ENCODE data around the gene PDGFRB.

The PDGFRB gene

GRCh38 chr5:150181766-150182545 lies 26.3 kb upstream of the PDGFRB start:
- DNase-seq, result no peak

DNA sequence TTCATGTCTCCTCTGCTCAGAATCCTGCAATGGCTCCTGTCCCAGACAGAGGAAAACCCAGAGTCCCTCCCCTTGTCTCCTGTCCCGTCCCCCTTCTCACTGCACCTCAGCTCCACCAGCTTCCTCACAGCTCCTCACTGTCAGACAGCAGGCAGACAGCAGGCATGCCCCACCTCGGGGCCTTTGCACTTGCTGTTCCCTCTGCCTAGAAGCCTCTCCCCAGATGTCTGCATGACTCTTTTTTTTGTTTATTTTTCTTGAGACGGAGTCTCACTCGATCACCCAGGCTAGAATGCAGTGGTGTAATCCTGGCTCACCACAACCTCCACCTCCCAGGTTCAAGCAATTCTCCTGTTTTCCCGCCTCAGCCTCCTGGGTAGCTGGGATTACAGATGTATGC lies 25.4 kb upstream of the PDGFRB start:
- no peak for DNase-seq

DNA sequence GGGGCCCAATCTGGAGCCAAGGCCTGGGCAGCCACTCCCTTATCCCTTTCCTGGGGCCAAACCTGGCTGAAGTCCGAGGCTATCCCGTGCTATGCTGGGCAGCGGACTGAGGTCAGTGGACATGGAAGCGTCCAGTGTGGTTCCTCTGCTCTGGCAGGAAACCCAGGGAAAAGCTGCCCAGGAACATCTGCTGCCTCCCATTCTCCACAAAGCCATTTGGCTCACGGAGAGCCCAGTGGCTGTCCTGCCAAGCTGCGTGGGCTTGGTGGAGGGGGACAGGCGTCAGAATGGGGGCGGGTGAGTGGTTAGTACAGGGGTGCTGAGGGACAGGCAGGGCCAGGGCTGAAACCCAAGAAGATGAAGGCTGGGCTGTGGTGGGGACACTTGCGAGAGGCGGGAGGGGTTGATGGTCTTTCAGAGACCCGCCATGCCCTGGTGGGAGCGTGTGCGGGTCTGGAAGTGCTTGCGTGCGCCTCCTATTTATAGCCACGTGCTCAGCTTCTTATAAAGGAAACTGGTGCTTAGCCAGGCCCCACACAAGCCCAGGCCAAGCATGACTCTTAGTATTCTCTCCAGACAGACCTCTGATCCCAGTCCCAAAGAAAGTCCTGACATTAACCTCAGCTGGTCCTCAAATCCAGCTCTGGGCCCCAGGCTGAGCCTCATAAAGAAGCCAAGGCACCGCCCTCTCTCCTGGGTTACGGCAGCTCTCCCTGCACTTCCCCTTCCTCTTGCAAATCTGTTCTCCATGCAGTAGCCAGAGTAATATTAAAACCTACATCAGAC lies 24.8 kb upstream of the PDGFRB start:
- no peak for DNase-seq

DNA sequence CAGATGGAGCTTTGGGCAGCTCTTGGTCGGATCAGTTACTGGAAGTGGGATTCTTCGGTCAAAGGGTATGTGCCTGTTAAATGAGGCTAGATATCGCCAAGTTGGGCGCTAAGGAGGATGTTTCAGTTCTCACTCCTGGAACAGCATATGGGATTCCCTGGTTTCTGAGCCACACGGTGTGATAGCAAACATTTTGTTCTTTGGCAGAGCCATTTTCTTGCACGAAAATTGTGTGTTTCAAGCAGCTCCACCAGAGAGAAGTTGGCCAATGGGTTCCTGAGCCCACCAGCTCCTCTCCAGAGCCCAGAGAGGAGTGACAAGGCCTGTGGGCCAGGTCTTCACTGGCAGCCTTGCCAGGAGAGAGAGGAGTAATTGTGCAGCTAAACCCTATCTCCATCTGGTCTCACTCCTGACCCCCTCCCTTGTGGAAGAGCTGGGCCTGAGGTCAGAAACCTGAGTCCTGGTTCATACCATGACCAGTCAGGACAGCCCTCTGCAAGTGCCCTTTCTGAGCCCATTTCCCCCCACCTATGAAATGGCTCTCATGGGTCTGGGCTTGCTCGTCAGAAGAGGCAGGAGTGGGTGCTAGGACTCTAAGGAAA lies 23.5 kb upstream of the PDGFRB start:
- no peak for DNase-seq

GRCh38 chr5:150178262-150178661 lies 22.6 kb upstream of the PDGFRB start:
- DNase-seq, result no peak

GRCh38 chr5:150177721-150178120 lies 22.1 kb upstream of the PDGFRB start:
- DNase-seq, result no peak

GRCh38 chr5:150176745-150177477 lies 21.3 kb upstream of the PDGFRB start:
- no peak for DNase-seq

DNA sequence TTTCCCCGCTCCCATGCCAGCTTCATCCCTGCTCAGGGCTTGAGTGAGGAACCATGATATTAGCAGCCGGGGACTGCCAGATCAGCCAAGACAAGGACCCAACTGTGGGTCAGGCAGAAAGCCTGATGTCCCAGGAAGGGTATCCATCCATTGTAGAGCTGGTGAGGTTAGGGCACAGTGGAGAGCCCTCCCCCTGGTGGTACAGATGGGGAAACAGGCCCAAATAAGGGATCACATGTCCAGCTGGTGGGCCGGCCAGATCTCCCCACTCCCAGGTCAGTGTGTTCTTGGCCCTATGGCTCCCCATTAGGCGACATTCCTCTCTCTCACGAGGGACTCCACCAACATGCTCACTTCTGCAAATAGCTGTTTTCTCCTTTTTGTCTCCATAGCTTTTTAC lies 19.9 kb upstream of the PDGFRB start:
- DNase-seq, result no peak

DNA sequence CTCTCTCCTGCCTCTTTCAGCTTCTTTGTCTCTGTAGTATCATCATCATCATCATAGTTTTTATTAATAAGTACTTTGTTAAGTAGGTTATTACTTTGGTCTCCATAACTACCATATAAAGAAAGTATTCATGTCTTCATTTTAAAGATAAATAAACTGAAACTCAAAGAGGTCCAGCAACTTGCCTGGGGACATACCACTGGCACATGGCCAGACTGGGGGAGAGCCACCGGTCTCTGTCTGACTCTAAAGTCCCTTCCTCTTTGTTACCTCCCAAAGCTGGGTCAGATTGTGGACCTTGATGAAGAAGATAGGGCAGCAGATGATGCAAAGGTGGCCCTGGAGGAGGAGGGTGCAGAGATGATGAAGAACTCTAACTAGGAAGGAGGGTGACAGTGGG lies 19.4 kb upstream of the PDGFRB start:
- DNase-seq, result no peak

DNA sequence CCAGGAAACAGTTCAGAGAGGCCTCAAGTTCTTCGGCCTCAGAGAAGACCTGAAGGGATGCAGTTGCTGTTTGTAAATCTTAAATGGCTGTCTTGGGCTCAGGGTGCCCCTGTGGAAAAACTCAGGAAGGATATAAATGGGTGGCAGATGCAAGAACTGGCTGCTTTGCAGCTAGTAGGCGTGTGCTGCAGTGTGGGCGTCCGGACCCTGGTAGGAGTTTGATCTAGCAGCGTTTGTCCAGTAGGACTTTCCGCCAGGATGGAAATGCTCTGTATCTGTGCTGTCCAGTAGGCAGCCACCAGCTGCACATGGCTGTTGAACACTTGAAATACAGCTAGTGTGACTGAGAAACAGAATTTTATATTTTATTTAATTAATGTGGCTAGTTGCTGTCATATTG lies 18.6 kb upstream of the PDGFRB start:
- DNase-seq, result no peak

DNA sequence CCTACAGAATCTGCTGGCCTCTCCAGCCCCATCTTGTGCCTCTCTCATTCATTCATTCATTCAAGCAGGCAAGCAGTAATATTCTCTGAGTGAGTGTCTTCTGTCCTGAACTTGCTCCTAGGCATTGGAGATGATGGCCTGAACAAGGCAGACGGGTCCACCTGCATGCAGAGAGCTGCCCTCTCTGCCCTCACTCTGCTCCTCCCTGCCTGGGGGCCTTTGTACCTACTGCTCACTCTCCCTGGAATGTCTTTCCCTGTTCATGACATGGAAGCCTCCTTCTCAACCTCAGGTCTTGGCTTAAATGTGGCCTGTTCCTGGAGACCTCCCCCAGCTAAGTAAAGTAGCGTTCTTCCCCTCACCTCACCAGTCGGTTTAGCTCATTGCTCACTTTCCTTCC lies 17.5 kb upstream of the PDGFRB start:
- no peak for DNase-seq

GRCh38 chr5:150172556-150172955 lies 16.9 kb upstream of the PDGFRB start:
- DNase-seq, result no peak

DNA sequence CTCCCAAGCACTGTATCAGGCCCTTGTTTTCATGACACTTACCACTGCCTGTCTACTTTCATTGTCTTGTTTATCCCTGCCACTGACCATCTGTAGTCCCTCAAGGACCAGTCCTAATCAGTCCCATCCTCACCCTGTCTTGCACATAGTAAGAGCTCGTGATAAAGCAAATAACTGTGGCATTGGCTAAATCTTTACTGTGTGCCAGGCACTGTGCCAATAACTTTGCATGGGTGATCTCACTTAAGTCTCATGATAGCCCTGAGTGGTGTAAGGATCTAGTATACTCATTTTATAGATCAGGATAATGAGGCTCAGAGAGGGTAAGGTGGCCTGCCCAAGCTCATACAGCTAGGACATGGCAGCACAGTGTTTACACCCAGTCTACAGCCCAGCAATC lies 16.5 kb upstream of the PDGFRB start:
- no peak for DNase-seq

DNA sequence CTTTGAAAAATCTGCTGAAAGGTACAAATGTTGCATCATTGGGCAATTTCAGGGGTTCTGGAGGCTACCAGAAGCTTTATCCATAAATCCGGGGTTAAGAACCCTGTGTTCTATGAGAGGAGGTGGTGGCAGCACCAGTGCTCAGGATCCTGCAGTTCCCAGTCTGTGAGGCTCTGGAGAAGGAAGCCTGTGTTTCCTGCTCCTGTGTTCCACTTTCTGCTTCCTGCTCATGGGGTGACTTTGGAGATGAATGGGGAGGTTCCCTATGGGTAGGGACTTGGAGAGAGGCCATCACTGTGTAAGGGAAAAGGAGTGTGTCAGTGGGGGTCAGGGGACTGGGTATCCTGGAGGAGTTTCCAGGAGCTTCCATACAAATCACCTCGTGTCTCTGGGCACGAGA lies 13.2 kb upstream of the PDGFRB start:
- DNase-seq, result no peak

DNA sequence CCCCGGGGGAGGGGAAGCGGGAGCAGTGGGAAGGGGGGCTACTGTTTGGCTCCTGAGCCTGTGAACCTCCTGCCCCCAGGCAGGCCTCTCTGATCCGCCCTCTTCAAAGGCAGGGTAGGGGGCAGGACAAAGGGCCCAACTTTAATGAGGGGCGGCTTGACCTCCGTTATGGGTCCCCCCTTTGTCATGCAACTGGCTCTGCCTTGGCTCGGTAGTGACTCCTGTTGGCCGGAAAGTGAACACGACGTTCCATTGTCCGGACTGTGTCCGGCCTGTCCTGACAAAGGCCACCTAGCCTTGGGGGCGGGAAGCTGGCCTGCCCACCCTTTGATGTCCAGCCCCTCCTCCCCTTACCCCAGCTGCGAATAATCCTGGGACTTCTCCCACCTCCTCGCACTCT lies 12.3 kb upstream of the PDGFRB start:
- DNase-seq, result no peak

DNA sequence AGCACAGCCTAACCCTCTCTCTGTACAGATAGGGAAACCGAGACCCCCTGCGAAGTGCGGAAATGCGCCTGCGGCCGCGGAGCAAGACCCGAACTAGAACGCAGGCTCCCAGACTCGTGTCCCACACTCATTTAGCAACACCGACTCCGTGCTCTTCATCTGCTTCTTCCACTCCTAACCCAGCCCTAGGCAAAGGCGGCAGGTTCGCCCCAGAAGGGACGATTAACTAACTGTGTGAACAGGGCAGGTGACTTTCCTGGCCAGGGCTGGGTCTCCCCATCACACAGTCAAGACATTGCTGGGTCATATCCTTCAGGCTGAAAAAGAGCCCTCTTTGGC lies 11.8 kb upstream of the PDGFRB start:
- no peak for DNase-seq

DNA sequence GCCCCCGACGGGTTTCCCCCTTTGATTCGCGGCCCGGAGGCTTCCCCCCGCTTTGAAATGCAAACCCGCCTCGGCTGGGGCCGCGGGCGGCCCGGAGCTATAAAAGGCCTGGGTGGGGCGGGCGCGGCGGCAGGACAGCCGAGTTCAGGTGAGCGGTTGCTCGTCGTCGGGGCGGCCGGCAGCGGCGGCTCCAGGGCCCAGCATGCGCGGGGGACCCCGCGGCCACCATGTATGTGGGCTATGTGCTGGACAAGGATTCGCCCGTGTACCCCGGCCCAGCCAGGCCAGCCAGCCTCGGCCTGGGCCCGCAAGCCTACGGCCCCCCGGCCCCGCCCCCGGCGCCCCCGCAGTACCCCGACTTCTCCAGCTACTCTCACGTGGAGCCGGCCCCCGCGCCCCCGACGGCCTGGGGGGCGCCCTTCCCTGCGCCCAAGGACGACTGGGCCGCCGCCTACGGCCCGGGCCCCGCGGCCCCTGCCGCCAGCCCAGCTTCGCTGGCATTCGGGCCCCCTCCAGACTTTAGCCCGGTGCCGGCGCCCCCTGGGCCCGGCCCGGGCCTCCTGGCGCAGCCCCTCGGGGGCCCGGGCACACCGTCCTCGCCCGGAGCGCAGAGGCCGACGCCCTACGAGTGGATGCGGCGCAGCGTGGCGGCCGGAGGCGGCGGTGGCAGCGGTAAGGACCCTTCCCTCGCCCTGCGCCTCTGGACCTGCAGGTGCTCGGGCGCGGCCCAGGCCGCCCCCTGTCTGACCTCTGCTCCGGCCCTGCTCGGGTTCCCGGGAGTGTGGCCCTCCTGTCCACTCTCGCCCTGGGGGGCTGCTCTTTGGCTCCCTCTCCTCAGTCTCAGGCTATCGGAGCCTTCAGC lies 11.2 kb upstream of the PDGFRB start, which contains the start of gene CDX1:
Gene CDX1 (plus strand): TSS at position 129 of the 862 bp plus-strand sequence. CDS start 99 bp downstream, at position 228.
- no peak for DNase-seq

DNA sequence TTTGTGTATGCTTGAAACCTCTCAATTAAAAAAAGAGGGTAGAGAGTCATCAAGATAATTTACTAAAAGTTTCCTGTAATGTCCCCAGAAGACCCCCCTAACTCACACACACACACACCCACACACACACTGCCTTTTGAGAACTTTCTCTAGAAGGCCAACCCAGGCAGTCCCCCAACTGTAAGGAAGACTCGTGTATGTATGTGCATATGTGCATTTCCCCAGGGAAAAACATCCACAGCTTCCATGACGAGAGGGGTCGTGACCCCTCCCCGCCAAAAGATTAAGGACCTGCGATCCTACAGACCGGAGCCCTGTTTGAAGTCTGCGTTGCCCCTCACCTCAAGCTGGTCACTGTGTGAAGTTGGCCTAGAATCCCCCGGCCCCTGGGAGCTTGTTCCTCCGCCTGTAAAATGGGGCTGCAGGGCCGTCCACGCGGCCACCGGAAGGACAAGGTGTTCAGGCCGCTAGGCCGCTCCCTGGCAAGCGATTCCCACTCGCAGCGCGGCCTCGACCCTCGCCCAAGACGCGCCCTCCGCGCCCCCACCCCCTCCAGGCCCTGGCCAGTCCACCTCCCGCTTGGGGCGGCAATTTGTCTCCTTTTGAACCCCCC lies 10.5 kb upstream of the PDGFRB start:
- no peak for DNase-seq

GRCh38 chr5:150164211-150164980 lies 8.8 kb upstream of the PDGFRB start:
- DNase-seq, result no peak

DNA sequence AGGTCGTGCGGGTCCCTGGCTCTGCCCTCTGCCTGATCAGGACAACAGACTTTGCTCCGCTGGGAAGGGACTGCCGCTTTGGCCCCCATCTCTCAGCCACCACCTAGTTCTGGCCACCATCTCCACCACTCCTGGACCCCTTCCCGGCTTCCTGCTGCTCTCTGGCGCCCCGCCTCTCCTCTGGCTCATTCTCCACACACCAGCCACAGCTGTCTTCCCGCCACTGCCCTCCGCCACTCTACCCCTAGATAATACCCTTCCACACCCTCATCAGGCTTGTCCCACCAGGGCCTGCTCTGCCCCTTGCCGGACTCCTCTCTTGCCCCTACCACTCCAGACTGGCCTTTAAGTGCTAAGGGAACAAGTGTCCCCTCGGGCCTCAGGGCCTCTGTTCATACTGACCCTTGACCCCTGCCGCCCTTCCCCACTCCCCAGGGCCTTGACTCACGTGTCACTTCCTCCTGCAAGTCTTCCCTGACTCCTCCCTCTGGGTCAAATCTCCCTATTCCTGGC lies 8.0 kb upstream of the PDGFRB start:
- DNase-seq, result no peak

GRCh38 chr5:150163035-150163434 lies 7.4 kb upstream of the PDGFRB start:
- DNase-seq, result no peak
